ENCODE data around the gene GPATCH2L. TPM values are rescaled to one million over a fixed set of nuclear protein-coding genes. Genes with fewer than 3 reads are reported as not detected.

The GPATCH2L gene
- total and polyA plus RNA-seq, 7 donors = 6.2 to 42.6 (median 29.9) TPM

DNA sequence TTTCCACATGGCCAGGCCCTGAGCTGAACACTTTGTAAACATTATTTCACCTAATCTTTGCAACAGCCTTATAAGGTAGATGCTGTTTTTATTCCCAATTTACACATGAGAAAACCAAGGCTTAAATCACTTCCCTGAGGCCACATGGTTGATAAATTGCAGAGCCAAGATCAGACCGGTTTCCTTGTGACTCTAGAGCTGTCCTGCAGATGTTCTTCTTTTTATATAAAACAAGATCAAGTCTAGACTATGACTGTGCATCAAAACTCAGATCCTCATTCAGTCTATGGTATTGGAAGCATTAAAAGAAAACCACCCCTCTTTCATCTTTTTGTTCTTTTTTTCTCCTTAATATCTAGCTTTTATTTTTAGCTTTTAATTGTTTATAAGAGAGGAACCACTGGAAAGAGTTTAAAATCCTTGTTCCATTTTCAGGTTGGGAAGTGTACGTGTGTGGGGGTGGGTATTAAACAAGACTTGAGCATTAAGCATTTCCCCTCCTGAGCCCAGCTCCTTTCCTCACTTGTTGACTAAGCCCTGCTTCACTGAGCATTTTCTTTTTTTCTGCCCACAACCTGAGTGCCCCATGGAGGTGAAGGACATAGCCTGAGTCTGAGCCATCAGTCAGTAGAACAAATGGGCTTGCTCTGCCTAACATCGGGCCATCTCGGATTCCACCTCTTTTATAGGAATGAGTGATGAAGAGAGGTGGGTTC is 45.4 kb downstream of the GPATCH2L start:
- TF ChIP-seq, protein P1, sequence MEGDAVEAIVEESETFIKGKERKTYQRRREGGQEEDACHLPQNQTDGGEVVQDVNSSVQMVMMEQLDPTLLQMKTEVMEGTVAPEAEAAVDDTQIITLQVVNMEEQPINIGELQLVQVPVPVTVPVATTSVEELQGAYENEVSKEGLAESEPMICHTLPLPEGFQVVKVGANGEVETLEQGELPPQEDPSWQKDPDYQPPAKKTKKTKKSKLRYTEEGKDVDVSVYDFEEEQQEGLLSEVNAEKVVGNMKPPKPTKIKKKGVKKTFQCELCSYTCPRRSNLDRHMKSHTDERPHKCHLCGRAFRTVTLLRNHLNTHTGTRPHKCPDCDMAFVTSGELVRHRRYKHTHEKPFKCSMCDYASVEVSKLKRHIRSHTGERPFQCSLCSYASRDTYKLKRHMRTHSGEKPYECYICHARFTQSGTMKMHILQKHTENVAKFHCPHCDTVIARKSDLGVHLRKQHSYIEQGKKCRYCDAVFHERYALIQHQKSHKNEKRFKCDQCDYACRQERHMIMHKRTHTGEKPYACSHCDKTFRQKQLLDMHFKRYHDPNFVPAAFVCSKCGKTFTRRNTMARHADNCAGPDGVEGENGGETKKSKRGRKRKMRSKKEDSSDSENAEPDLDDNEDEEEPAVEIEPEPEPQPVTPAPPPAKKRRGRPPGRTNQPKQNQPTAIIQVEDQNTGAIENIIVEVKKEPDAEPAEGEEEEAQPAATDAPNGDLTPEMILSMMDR (IDR thresholded peaks at IDR 0.05) = no peak
- Histone ChIP-seq H3K36me3 (ENCODE audit: insufficient read depth in 1 of 2, low read depth in 1 of 2) (peaks cover 8 to 97% of the 10 kb centered on the region in 2 donors), H3K9me3 (no peaks in the 10 kb centered on the region), H3K4me1 (no peaks in the 10 kb centered on the region), H3K4me3 (no peak overlapping the region), H3K27ac (no peak overlapping the region), H3K27me3 (ENCODE audit: insufficient read depth in 3 of 3, low read length in 2 of 3) (no peaks in the 10 kb centered on the region)
- DNase-seq = no peak
- intact Hi-C loops (cut with DNase I) = no loop called here
- ATAC-seq = no peak
- WGBS, 3 donors = 81 to 92% (median 88%) methylated on average over 4 of the region's 4 CpGs

DNA sequence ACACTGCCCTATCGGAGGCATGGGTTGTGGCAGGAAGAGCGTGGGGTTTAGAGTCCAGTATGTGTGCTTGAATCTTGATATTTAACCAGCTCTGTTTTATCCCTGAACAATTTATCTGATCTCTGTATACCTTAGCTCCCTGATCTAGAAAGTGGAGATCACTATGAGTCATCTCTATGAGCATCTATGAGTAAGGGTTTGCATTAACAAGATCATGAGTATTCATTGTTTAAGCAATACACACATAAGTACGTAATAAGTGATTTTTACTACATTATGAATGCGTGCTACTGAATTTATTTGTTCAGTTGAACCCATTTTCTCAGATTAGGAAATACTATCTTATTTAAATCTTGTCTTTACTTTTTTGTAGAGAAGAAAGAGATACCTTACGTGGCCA is 49.4 kb downstream of the GPATCH2L start:
- TF ChIP-seq, protein P1 (IDR thresholded peaks at IDR 0.05) = no peak
- no peak overlapping the region for H3K4me3 ChIP-seq
- no peak overlapping the region for H3K27ac ChIP-seq
- peaks cover 4 to 86% of the 10 kb centered on the region in 2 donors for H3K36me3 ChIP-seq (ENCODE audit: insufficient read depth in 1 of 2, low read depth in 1 of 2)
- ATAC-seq = peak in 1 of 4 donors; percentile 45
- H3K9me3 ChIP-seq = no peaks in the 10 kb centered on the region
- intact Hi-C loops (cut with DNase I) = no loop called here
- 98 to 99% (median 99%) methylated on average over 5 of the region's 5 CpGs for WGBS, 3 donors
- no peaks in the 10 kb centered on the region for H3K27me3 ChIP-seq (ENCODE audit: insufficient read depth in 3 of 3, low read length in 2 of 3)
- no peak for DNase-seq
- no peaks in the 10 kb centered on the region for H3K4me1 ChIP-seq

DNA sequence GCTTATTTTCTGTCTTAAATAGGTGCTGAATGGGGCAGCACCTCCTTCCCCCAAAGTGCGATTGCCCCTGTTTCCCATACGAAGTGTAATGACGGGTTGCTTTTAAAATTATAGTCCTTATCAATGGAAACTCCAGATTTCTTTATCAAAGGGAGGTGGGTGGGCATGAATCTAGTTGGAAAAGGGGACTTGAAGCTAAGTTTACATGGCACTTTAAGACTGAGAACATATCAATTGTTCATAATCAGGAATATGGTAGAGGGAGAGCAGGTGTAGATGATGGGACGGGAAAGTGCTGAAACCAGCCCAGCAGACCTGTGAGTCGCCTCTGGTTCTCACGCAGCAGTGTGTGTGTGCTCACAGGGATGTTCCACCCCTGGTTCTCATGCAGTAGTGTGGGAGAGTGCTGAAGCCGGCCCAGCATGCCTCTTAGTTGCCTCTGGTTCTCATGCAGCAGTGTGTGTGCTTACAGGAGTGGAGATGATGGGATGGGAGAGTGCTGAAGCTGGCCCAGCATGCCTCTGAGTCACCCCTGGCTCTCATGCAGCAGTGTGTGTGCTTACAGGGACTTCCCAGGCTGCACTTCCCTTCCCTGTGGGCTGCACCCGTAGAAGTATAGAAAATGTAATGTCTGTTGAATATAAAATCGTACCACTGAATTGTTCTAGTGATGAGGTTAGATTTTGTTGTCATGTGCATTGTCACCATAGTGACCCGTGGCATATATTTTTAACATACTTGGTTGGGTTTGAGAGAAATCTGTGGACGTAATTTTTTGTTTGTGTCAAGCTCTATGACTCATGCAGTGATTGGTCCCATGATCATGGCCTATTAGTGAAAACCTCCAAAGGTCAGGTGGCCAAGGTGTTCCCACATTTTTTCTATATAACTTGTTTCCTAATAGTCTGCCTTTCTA is 51.6 kb downstream of the GPATCH2L start:
- Histone ChIP-seq H3K36me3 (ENCODE audit: insufficient read depth in 1 of 2, low read depth in 1 of 2) (peaks cover 3 to 82% of the 10 kb centered on the region in 2 donors), H3K4me1 (no peaks in the 10 kb centered on the region), H3K27ac (no peak overlapping the region), H3K4me3 (no peak overlapping the region), H3K9me3 (no peaks in the 10 kb centered on the region), H3K27me3 (ENCODE audit: insufficient read depth in 3 of 3, low read length in 2 of 3) (no peaks in the 10 kb centered on the region)
- 81 to 90% (median 87%) methylated on average over 11 of the region's 11 CpGs for WGBS, 3 donors
- intact Hi-C loops (cut with DNase I) = loop anchor here in 1 of 2 donors (2.0 kb wide), 1 partner anchor 149 kb away; no protein-coding TSS in a partner anchor
- TF ChIP-seq, protein P1 (IDR thresholded peaks at IDR 0.05) = no peak
- DNase-seq (no peak), ATAC-seq (peak; percentile 49 to 65 (median 60))

DNA sequence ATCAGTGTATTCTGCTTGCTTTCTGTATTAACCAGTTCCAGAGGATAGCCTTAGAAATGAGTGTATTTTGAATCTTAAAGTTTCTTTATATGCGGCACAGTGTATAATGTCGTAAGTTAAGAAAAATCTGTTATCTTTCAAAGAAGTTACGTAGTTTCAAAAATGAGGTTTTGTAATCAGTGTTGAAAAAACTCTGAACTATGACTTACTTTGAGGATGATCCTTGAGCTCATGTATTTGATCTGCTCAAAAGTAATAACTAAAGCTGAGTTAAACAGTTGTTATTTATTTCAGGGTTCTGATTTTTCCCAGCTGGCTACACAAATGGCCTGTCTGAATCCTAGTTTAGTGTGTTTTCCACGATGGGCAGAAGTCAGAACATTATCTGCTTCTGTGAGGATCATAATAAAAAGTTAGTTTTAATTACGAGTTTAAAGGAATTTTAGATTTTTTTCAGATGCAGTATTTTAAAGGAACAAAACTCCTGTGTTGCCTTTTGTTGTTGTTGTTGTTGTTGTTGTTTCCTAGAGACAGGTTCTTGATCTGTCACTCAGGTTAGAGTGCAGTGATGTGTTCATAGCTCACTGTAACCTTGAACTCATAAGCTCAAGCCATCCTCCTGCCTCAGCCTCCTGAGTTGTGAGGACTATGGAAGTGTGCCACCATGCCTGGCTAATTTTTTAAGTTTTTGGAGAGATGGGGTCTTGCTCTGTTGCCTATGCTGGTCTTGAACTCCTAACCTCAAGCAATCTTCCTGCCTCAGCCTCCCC is 52.9 kb downstream of the GPATCH2L start:
- DNase-seq = no peak
- Histone ChIP-seq H3K36me3 (ENCODE audit: insufficient read depth in 1 of 2, low read depth in 1 of 2) (peaks cover 5 to 69% of the 10 kb centered on the region in 2 donors), H3K27me3 (ENCODE audit: insufficient read depth in 3 of 3, low read length in 2 of 3) (no peaks in the 10 kb centered on the region), H3K4me1 (no peaks in the 10 kb centered on the region), H3K27ac (no peak overlapping the region), H3K9me3 (no peaks in the 10 kb centered on the region), H3K4me3 (no peak overlapping the region)
- ATAC-seq = no peak
- TF ChIP-seq, protein P1 (IDR thresholded peaks at IDR 0.05) = no peak
- WGBS, 3 donors = 90 to 94% (median 91%) methylated on average over 5 of the region's 5 CpGs
- intact Hi-C loops (cut with DNase I) = loop anchor here in 1 of 2 donors (2.0 kb wide), 1 partner anchor 148 kb away; no protein-coding TSS in a partner anchor

Data from psoas muscle (tissue), 8 donors.